NT2/D1 (cell line): Measurements from ENCODE around the gene CBX2.

Source experiments
- DNase-seq: peaks from one replicate; pipeline ENCODE4 v3.0.0-alpha.2; 2011; ENCODE audit warnings: low read depth, low spot score
- H3K27me3 ChIP-seq: 2 replicates; pipeline ENCODE4 v1.6.0; 2011; ENCODE audit warnings: mild to moderate bottlenecking; ENCODE audit not compliant: insufficient read length, insufficient read depth
- H3K36me3 ChIP-seq: 2 replicates; pipeline ENCODE4 v1.6.1; 2011; ENCODE audit warnings: mild to moderate bottlenecking, low read length, mixed read lengths; ENCODE audit not compliant: insufficient read depth, insufficient read length
- H3K4me1 ChIP-seq: 2 replicates; pipeline ENCODE4 v1.5.1; 2011; ENCODE audit not compliant: insufficient read depth, insufficient read length
- H3K4me3 ChIP-seq: 2 replicates; pipeline ENCODE4 v1.5.1; 2011; ENCODE audit warnings: low read depth; ENCODE audit not compliant: insufficient read length
- H3K9ac ChIP-seq: 2 replicates; pipeline ENCODE4 v1.6.0; 2011; ENCODE audit warnings: low read depth; ENCODE audit not compliant: insufficient read length
- H3K9me3 ChIP-seq: 2 replicates; pipeline ENCODE4 v1.5.1; 2011; ENCODE audit warnings: mild to moderate bottlenecking, low read length; ENCODE audit not compliant: insufficient read depth
- SUZ12 ChIP-seq: IDR thresholded peaks from 2 replicates; pipeline ENCODE4 v1.6.1; 2011; ENCODE audit not compliant: insufficient read length, insufficient read depth; ENCODE audit errors: extremely low read depth
- YY1 ChIP-seq: IDR thresholded peaks from 2 replicates; pipeline ENCODE4 v1.6.1; 2011; ENCODE audit not compliant: insufficient read length, insufficient read depth
- ZNF274 ChIP-seq: IDR thresholded peaks from 2 replicates; pipeline ENCODE4 v1.6.1; 2011; ENCODE audit warnings: mild to moderate bottlenecking, low read depth, low read length

CBX2 gene

DNA sequence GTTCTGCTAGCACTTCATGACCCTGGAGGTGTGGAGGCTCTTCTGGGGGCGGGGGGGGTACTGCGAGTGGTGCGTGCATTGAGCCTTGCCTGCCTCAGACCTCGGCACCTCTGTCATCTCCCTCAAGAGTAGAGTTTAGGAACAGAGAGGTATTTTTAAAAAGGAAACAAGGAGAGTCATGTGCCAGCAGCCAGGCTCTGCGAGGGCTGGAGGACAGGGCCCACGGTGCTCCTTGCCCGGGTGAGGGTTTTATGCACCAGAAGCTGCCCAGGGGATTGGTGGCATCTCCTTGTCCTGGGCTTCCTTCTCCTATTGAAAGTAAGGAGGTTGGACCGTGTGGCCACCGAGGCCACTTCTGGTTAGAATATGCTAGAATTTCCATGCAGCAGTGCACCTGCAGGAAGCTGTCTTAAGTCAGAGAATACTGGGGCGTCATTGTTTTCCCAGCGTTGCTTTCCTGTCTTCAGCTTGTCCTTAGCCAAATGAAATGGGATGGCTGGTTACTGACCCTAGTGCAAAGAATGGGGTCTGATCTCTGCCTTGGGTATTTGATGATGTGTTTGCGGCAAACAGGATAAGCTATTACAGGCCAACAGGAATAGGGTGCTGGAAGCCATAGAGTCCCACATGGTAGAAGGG is 3.2 kb downstream of the CBX2 start:
- TF ChIP-seq ZNF274 (no peak), YY1 (no peak), SUZ12 (no peak)
- Histone ChIP-seq H3K36me3 (peaks cover 69% of the 10 kb centered on the region), H3K9me3 (no peaks in the 10 kb centered on the region), H3K4me1 (peaks cover 21% of the 10 kb centered on the region), H3K4me3 (no peak overlapping the region), H3K9ac (peak overlapping the region; percentile 39), H3K27me3 (no peaks in the 10 kb centered on the region)
- DNase-seq, result no peak

DNA sequence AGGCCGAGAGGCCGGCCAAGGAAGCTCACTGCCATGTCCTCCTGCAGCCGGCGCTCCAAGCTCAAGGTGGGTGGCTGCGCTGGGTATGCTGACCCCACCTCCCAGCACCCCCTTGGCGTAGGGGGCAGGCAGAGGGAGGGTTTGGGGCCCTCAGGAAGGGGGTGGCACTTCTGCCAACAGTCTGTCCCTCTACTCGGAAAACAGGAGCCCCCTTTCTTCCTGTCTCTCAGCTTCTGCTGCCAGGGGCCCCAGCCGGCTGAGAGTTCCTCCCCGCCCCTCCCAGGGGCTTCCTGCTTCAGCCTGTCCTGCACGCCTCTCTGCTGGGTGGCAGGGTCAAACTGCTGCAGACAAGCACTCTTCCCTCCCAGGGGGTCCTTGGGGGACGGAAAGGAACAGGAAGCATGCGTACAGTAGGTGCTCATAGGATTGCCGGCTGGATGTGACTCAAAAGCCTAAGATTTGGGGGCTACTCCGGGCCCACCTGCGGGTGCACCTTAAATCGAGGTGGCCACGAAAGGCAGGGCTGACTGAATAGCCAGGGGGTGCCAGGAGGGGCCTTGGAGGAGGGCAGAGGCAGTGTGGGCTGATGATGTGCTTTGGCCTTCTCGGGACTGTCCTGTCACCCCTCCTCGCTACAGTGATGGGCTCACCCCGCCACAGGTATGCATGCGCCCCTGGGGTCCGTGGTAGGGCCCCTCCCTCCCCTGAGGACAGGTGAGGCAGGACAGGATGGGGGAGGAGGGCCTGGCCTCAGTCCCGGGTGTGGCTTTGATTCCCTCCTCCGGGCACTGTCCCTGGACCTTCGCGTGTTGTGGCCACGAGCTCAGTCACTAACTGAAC is 4.0 kb downstream of the CBX2 start:
- Histone ChIP-seq H3K9me3 (no peaks in the 10 kb centered on the region), H3K4me1 (peaks cover 29% of the 10 kb centered on the region), H3K4me3 (no peak overlapping the region), H3K9ac (peak overlapping the region; percentile 39), H3K36me3 (peaks cover 73% of the 10 kb centered on the region), H3K27me3 (no peaks in the 10 kb centered on the region)
- no peak for DNase-seq
- no peak for TF ChIP-seq YY1
- no peak for TF ChIP-seq SUZ12
- no peak for TF ChIP-seq ZNF274

DNA sequence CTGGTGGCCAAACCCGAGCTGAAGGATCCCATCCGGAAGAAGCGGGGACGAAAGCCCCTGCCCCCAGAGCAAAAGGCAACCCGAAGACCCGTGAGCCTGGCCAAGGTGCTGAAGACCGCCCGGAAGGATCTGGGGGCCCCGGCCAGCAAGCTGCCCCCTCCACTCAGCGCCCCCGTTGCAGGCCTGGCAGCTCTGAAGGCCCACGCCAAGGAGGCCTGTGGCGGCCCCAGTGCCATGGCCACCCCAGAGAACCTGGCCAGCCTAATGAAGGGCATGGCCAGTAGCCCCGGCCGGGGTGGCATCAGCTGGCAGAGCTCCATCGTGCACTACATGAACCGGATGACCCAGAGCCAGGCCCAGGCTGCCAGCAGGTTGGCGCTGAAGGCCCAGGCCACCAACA is 5.9 kb downstream of the CBX2 start:
- Histone ChIP-seq H3K4me3 (no peak overlapping the region), H3K36me3 (peaks cover 73% of the 10 kb centered on the region), H3K9ac (no peak overlapping the region), H3K27me3 (no peaks in the 10 kb centered on the region), H3K9me3 (no peaks in the 10 kb centered on the region), H3K4me1 (peaks cover 35% of the 10 kb centered on the region)
- TF ChIP-seq ZNF274, result no peak
- no peak for TF ChIP-seq SUZ12
- TF ChIP-seq YY1, result no peak
- DNase-seq, result no peak

DNA sequence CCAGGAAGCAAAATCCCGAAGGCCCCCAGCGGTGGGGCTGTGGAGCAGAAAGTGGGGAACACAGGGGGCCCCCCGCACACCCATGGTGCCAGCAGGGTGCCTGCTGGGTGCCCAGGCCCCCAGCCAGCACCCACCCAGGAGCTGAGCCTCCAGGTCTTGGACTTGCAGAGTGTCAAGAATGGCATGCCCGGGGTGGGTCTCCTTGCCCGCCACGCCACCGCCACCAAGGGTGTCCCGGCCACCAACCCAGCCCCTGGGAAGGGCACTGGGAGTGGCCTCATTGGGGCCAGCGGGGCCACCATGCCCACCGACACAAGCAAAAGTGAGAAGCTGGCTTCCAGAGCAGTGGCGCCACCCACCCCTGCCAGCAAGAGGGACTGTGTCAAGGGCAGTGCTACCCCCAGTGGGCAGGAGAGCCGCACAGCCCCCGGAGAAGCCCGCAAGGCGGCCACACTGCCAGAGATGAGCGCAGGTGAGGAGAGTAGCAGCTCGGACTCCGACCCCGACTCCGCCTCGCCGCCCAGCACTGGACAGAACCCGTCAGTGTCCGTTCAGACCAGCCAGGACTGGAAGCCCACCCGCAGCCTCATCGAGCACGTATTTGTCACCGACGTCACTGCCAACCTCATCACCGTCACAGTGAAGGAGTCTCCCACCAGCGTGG is 6.5 kb downstream of the CBX2 start:
- TF ChIP-seq YY1, result no peak
- no peak for TF ChIP-seq SUZ12
- TF ChIP-seq ZNF274, result no peak
- peaks cover 70% of the 10 kb centered on the region for H3K36me3 ChIP-seq
- H3K27me3 ChIP-seq, result no peaks in the 10 kb centered on the region
- no peak overlapping the region for H3K4me3 ChIP-seq
- no peaks in the 10 kb centered on the region for H3K9me3 ChIP-seq
- DNase-seq, result no peak
- H3K9ac ChIP-seq, result no peak overlapping the region
- peaks cover 31% of the 10 kb centered on the region for H3K4me1 ChIP-seq

DNA sequence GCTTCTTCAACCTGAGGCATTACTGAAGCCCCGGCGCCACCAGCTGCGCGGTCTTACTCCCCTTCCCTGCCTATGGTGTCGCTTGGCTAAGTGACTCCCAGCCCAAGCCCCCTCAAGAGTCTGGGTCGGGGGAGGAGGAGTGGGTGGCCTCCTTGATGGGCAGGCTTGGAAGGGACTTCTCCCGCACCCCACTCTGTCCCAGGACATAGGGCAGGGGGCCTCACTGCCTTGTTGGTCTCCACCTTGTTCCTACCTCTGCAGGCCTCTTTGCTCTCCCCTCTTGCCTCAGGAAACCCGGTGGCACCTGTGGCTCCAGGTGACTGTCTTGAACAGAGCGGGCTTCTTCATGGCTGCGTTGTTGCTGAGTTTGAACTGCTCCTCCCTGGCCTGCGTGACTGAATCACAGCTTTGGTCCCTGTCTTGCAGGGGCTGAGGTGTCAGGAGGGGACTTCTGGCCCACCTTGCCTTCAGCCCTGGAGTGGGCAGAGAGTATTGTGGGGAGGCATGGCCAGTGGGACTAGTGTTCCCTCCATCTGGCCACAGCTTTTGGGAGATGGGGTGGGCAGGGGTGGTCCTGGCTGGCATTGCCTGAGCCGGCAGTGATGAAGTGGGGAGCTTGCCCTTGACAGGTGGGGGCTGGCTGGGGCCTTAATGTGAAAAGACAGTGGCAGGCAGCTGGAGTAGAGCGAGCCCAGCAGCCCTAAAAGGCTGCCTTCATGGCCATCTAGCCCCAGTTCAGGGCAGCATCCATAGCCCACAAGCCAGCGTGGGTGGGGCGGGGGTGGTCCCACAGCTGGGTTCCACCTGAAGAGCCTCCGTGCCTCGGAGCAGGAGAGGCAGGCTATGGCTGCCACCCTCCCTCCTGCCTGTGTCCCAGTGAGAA is 7.3 kb downstream of the CBX2 start:
- Histone ChIP-seq H3K27me3 (peaks cover 7% of the 10 kb centered on the region), H3K9me3 (no peaks in the 10 kb centered on the region), H3K4me3 (no peak overlapping the region), H3K36me3 (peaks cover 62% of the 10 kb centered on the region), H3K9ac (no peak overlapping the region), H3K4me1 (peaks cover 31% of the 10 kb centered on the region)
- no peak for TF ChIP-seq SUZ12
- TF ChIP-seq YY1, result no peak
- TF ChIP-seq ZNF274, result no peak
- no peak for DNase-seq

DNA sequence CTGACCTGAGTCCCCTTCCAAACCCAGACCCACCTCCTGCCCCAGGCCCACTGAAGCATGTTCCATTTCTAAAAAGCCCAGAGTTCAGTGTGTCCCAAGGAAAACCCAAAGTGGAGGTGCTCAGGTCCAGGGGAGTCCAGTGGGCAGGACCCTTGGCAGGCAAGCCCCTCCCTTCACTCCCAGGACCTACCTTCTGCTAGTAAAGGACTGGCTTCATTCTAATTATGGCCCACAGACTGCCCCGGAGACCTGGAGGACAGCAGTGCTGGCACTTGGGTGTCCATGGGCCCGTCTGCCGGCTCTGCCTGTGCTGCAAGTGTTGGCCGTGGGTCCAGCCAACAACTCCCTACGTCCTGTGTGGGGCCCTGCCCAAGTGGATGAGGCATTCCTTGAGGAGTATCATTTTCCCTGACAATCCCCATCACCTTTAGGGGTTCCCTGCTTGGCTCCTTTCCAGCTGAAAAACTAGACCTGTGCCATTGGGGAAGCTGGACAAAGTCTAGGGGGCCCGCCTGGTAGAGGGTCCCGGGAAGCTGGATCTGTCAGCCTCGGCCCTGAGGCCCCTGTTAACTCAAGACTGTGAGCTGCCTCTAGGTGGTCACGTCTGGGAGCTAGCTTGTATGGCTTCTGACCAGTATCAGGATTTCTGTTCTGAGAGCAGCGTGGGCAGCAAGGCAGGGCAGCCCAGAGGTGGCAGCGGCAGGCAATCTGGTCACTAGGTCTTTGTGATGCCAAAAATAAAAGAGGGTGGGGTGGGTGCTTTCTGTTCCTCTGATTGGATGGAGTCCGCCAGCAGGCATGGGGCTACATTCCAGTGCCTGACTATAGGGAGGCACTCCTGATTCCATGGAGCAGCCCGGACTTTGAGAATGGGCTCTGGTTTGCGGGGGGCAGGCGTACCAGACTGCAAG is 8.2 kb downstream of the CBX2 start:
- TF ChIP-seq SUZ12 (no peak), YY1 (no peak), ZNF274 (no peak)
- Histone ChIP-seq H3K36me3 (peaks cover 53% of the 10 kb centered on the region), H3K4me1 (peaks cover 32% of the 10 kb centered on the region), H3K9me3 (no peaks in the 10 kb centered on the region), H3K9ac (no peak overlapping the region), H3K27me3 (peaks cover 16% of the 10 kb centered on the region), H3K4me3 (no peak overlapping the region)
- DNase-seq, result no peak
